ENCODE measurements around the gene APELA. TPM values are rescaled to one million over a fixed set of nuclear protein-coding genes. Genes with fewer than 3 reads are reported as not detected.

Gene APELA
- total RNA-seq (2022; extraction: Qiagen RNA extraction): not detected in 5 replicates

GRCh38 chr4:164876700-164877324 lies at the start of gene APELA:
Gene APELA, plus strand, starts transcription at chr4:164877178. Its CDS starts 154 bp downstream, at chr4:164877332.

Other genes with a start within 250 kb of the APELA start
- 0.02 to 0.21 TPM (median 0.09 TPM) in 5 replicates for gene SMIM31, start 123.0 kb upstream of the APELA start, total RNA-seq (2022; extraction: Qiagen RNA extraction)
- not detected in 5 replicates for gene TRIM61, start 100.5 kb downstream of the APELA start, total RNA-seq (2022; extraction: Qiagen RNA extraction)
- not detected in 5 replicates for gene TRIM60, start 154.8 kb downstream of the APELA start, total RNA-seq (2022; extraction: Qiagen RNA extraction)
- not detected in 5 replicates for gene TRIM75, start 176.7 kb downstream of the APELA start, total RNA-seq (2022; extraction: Qiagen RNA extraction)
- 6.9 to 8.0 TPM (median 7.4 TPM) in 5 replicates for gene TMEM192, start 235.7 kb downstream of the APELA start, total RNA-seq (2022; extraction: Qiagen RNA extraction)

Measured in A549 treated with CORT108297 at 1 μM for 4 hours (cell line).